Ishikawa (cell line): ENCODE results near the gene TMEM92.

Source experiments
- CEBPB ChIP-seq: IDR thresholded peaks from 2 replicates; pipeline ENCODE4 v1.6.1; 2012
- CREB1 ChIP-seq: IDR thresholded peaks from 2 replicates; pipeline ENCODE4 v1.6.1; 2012; ENCODE audit warnings: low read depth
- EGR1 ChIP-seq: IDR thresholded peaks from 2 replicates; pipeline ENCODE4 v1.6.1; 2012
- EP300 ChIP-seq: IDR thresholded peaks from 2 replicates; pipeline ENCODE4 v1.6.1; 2012; ENCODE audit warnings: borderline replicate concordance
- FOXM1 ChIP-seq: IDR thresholded peaks from 2 replicates; pipeline ENCODE4 v1.6.1; 2012; ENCODE audit warnings: low read depth, borderline replicate concordance
- MAX ChIP-seq: IDR thresholded peaks from 2 replicates; pipeline ENCODE4 v1.6.1; 2012
- NFIC ChIP-seq: IDR thresholded peaks from 2 replicates; pipeline ENCODE4 v1.6.1; 2012
- RAD21 ChIP-seq: IDR thresholded peaks from 2 replicates; pipeline ENCODE4 v1.6.1; 2012; ENCODE audit warnings: low read depth
- TAF1 ChIP-seq: IDR thresholded peaks from 2 replicates; pipeline ENCODE4 v1.6.1; 2012; ENCODE audit warnings: low read depth, mild to moderate bottlenecking
- TCF12 ChIP-seq: IDR thresholded peaks from 2 replicates; pipeline ENCODE4 v1.6.1; 2012; ENCODE audit warnings: low read depth
- TEAD4 ChIP-seq: IDR thresholded peaks from 2 replicates; pipeline ENCODE4 v1.6.1; 2012
- USF1 ChIP-seq: IDR thresholded peaks from 2 replicates; pipeline ENCODE4 v1.6.1; 2012
- YY1 ChIP-seq: IDR thresholded peaks from 2 replicates; pipeline ENCODE4 v1.6.1; 2012; ENCODE audit warnings: low read depth
- ZBTB7A ChIP-seq: IDR thresholded peaks from 2 replicates; pipeline ENCODE4 v1.6.1; 2012; ENCODE audit warnings: low read depth
- TF ChIP-seq, protein P1 (sequence below): IDR thresholded peaks from 2 replicates; pipeline ENCODE4 v1.6.1; 2012; ENCODE audit warnings: low read depth, mild to moderate bottlenecking

The TMEM92 gene

DNA sequence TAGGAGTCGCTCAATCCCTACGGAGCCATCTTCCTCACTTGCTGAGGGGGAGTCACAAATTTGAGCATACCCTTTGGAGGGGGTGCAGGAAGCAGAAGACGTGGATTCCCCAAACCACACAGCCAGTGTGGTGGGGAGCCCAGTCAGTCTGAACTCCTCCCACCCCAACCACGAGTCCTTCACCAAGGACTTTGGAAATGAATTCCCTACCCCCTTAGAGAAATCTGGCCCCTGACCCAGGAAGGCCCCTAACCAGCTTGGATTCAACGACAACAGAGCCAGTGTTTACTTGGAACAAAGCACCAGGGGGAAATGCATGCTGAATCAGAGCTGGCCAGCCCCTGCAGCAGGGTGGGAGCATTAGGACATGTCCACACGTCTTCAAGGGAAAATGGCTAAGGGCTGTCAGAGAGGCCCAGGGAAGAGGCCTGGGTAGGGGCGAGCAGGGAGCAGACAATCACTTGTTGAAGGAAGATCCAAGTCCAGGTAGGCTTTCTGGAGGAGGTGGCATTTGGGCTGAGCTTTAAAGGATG lies 5.5 kb upstream of the TMEM92 start:
- TF ChIP-seq NFIC, result no peak
- no peak for TF ChIP-seq TAF1
- no peak for TF ChIP-seq TEAD4
- TF ChIP-seq EGR1, result no peak
- no peak for TF ChIP-seq CREB1
- TF ChIP-seq FOXM1, result no peak
- TF ChIP-seq TCF12, result no peak
- TF ChIP-seq EP300, result no peak

GRCh38 chr17:50269477-50270434 lies 4.5 kb upstream of the TMEM92 start:
- no peak for TF ChIP-seq NFIC
- peak; percentile 83 for TF ChIP-seq RAD21

- TF ChIP-seq TEAD4 (no peak), ZBTB7A (no peak), NFIC (no peak), USF1 (no peak)
These were observed 3.6 kb upstream of the TMEM92 start for GRCh38 chr17:50270435-50271362.

DNA sequence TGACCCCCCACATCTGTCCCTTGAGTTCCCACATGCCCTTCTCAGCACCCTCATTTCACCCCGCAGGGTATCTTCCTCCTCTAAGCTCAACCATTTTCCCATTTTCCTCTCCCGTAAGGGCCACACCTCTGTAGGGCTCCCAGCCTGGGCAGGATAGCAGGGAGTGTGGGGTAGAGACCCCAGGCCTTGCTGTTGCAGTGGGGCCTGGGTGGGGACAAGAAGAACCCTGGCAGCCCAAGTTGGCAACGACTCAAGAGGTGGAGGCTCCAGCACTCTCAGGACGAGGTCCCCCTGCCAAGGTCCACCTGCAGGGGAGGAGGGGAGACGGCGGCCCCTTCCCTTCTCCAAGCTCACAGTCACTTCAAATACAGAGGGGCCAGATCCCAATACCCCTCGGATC lies 2.0 kb upstream of the TMEM92 start:
- TF ChIP-seq TAF1 (no peak), EGR1 (no peak), FOXM1 (no peak)

DNA sequence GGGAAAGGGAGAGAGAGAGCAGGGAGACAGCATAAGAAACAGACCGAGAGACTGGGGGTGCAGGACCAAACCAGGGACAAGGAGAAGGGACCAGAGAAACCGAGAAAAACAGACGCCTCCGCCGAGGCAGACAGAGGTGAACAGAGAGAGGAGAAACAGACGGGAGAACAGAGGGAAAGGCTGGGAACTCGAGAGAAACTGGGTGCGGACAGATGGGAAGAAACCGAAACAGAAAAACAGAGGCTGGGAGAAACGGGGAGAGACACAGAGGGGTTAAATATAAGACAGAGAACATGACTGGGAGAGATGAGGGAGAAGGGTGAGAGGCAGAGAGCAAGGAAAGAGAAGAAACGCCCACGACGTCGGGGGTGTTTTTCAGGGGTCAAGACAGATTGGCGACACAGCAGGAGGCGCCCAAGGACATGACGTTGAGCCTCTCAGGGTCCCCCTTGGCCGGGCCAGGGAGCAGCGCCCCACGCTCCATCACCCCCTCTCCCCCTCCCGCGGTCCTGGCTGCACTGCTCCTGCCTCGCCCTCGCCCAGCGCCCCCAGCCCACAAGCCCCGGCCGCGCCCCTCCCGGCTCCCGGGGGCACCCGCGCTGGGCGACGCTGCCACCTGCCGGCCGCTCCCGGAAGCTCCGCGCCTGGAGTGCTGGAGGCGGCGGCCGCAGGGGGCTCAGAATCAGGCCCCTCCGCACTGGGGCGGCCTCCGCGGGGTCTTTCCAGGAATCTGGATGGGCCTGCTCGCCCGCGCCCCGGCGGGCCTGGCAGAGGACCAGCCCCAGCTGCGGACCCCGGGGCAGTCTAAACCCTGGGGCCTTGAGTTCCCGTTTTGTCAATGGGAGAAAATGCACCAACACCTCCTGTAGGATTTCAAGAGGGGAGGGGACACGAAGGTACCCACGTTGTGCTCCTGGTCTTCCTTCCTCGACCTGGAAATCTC lies 1.3 kb upstream of the TMEM92 start:
- TF ChIP-seq NFIC (no peak), ZBTB7A (peak; percentile 81), RAD21 (peak; percentile 60; the same call in 1 of the 2 replicates), MAX (no peak; the same call in 1 of the 2 replicates)

GRCh38 chr17:50273654-50274040 lies 619 bp upstream of the TMEM92 start:
- TF ChIP-seq YY1 (no peak), FOXM1 (no peak), EGR1 (no peak), TEAD4 (no peak), USF1 (no peak), RAD21 (no peak)

GRCh38 chr17:50274897-50275221 lies 593 bp downstream of the TMEM92 start:
- no peak for TF ChIP-seq CEBPB
- TF ChIP-seq TEAD4, result no peak
- no peak for TF ChIP-seq ZBTB7A

DNA sequence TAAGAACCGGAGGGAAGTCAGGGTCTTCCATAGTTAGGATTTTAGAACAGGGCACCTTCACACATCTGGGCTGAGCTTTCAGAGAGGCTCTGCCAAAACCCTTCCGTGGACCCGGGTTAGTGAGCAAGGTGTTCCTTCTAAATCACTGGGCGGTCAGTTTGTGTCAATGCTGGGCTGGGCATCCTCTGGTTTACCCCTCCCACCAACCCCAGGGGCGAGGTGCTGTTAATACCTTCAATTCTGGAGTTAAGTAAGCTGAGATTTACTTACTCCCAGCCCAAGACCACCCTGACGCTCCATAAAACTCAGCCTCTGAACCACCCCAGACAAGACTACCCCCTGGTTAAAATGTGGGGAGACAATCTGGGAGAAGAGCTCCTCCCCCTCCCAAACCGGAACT lies 1.0 kb downstream of the TMEM92 start:
- TF ChIP-seq NFIC, result no peak
- TF ChIP-seq TCF12, result no peak
- TF ChIP-seq RAD21, result no peak
- no peak for TF ChIP-seq CEBPB
- no peak for TF ChIP-seq MAX
- TF ChIP-seq ZBTB7A, result no peak
- TF ChIP-seq, protein P1, sequence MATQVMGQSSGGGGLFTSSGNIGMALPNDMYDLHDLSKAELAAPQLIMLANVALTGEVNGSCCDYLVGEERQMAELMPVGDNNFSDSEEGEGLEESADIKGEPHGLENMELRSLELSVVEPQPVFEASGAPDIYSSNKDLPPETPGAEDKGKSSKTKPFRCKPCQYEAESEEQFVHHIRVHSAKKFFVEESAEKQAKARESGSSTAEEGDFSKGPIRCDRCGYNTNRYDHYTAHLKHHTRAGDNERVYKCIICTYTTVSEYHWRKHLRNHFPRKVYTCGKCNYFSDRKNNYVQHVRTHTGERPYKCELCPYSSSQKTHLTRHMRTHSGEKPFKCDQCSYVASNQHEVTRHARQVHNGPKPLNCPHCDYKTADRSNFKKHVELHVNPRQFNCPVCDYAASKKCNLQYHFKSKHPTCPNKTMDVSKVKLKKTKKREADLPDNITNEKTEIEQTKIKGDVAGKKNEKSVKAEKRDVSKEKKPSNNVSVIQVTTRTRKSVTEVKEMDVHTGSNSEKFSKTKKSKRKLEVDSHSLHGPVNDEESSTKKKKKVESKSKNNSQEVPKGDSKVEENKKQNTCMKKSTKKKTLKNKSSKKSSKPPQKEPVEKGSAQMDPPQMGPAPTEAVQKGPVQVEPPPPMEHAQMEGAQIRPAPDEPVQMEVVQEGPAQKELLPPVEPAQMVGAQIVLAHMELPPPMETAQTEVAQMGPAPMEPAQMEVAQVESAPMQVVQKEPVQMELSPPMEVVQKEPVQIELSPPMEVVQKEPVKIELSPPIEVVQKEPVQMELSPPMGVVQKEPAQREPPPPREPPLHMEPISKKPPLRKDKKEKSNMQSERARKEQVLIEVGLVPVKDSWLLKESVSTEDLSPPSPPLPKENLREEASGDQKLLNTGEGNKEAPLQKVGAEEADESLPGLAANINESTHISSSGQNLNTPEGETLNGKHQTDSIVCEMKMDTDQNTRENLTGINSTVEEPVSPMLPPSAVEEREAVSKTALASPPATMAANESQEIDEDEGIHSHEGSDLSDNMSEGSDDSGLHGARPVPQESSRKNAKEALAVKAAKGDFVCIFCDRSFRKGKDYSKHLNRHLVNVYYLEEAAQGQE, result no peak
- no peak for TF ChIP-seq EP300
- no peak for TF ChIP-seq TEAD4
- no peak for TF ChIP-seq EGR1
- TF ChIP-seq FOXM1, result no peak
